Measurements from ENCODE around the gene GRAMD1B.
"Not testable (repeated sequence)": the region's sequence is repeated elsewhere in the genome, so short reads cannot be mapped to it uniquely, and the experiment has no call there.

Gene GRAMD1B

DNA sequence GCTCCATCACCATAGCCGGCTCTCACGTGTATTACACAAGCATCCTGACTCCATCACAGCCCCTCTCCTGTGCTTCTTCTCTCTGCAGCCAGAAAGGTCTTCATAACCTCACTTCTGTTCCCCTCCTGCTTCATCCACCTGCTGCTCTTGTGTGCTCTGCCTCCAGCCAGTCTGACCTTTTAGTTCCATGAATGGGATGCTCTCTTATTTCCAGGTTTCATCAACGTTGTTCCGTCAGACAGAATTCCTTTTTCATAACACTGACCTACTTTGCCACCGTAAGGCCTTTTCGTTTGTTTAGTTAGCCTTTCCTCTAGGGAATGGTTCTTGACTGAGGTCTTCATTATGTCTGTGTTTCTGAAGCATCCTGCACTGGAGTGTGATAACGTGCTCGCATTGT lies 18.8 kb downstream of the GRAMD1B start:
- no peak for DNase-seq

DNA sequence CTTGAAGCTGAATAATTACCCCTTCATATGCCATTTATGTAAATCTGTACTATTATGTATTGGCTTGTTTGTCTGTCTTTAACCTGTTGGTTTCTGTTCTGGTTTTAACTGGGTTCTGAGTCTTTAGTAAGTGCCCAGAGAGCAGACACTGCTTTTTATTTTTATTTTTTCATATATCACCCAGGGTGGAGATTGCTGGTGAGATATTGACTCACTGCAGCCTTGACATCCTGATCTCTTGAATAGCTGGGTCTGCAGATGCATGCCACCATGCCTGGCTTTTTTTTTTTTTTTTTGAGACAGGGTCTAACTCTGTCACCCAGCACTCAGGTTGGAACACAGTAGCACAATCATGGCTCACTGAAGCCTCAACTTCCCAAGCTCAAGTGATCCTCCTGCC lies 19.4 kb downstream of the GRAMD1B start:
- DNase-seq, result no peak

DNA sequence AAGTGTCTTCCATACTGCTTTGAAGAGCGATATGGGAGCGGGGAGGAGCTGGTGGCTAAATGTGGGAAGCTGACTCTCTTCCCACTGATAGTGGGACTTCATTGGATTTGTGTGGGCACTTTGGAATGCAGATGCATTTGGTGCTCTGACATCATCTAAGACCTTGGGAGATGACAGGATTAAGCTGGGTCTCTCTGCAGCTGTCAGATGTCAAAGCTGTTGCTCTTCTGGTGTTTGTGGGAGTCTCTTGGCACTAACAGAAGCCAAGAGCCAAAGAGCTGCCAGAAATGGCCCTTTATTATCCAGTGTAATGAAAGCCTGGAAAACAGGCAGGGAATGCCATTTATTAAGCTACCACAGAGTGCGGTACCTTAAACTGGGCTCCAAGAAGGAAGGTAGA lies 20.6 kb downstream of the GRAMD1B start:
- DNase-seq, result no peak

DNA sequence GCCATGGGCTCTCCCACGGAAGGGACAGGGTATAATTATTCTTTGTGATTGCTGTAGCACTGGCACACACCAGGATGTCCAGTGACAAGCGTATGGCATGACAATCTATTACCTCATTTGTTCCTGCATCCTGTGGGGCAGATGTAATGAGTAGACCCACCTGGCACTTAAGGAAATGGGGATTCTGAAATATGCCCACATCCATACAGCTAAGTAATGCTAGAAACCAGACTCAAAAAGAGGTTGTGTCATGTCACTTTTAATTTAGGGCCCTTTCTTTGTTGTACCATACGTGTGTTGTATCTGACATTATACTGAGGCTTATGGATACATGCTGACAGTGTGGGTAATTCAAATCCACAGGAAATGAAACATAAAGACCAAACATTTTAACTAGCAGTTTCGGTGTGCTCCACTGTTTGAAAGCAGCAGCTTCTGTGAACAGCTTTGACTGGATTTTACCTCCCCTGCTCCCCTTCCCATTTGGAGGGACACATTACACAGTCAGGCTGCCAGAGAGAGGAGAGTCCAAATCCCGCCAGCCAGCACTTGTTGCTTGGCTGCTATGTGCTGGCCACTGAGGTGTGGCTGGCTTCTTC lies 21.2 kb downstream of the GRAMD1B start:
- DNase-seq, result no peak

DNA sequence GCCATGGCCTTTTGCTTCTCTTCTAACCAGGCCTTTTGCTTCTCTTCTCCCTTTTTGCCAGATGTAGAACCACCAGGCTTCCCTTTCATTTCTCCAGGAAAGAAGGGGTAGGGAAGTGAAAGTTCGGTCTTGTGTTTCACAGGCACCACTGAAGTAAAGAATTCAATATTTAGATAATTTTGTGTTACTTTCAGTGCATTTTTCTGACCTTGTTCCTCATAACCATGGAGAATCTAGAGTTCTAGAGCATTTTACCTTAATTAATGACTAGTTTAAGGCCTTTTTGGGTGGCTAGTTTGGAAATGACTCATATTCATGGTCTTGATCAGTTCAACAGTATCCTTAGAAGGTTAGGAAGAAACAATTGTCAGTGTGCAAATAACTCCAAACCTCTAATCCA lies 22.7 kb downstream of the GRAMD1B start:
- DNase-seq, result no peak

DNA sequence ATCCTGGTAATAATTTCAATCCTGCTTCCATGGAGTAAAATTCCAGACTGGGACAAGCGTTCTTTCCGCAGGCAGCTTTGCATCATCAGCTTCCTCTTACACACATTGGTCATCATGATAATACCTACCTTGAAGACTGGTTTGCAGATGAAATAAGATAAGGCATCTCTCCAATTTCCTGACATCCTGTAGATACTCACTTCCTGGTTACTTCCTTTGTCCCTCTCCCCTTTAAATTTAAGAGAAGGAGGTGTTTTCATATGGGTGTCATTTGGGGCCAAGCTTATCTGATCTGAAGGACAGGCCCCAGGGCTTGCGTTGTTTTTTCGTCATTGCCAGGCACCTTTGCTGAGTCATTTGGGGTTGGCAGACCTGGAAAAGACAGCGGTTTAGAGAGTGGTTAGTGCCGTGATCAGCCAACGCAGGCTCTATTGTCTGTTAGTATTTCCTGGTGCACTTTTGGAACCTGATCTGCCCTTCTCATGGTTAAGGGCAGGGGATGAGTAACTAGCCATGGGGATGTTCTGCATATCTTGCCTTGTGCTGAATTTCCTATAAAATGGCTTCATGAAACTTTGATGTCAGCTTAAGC lies 24.1 kb downstream of the GRAMD1B start:
- DNase-seq, result no peak

DNA sequence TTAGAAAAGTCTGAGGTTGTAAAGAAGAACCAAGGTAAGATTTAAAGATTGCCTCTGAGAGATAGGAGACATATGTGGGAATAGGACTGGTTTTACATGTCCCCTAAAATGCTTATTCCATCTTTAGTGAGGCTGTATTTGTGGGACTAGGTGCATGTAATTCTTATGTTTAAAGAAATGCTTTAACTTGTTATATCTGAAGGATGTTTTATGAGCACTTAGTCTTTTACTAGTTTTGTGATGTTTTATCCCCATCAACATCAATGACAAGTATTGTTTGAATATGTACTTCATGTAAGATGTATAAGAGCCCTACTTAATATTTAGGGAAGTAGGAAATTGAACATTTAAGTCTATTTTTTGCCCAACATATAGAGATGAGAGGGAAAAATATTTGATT lies 24.7 kb downstream of the GRAMD1B start:
- no peak for DNase-seq

DNA sequence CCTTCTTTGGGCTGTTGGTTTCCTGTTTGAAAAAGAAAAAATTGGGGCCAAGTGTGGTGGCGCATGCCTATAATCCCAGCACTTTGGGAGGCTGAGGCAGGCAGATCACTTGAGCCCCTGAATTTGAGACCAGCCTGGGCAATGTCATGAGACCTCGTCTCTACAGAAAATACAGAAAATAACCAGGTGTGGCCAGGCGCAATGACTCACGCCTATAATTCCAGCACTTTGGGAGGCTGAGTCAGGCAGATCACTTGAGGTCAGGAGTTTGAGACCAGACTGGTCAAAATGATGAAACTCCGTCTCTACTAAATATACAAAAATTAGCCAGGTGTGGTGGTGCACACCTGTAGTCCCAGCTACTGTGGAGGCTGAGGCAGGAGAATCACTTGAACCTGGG lies 26.4 kb downstream of the GRAMD1B start:
- DNase-seq, result not testable (repeated sequence)

DNA sequence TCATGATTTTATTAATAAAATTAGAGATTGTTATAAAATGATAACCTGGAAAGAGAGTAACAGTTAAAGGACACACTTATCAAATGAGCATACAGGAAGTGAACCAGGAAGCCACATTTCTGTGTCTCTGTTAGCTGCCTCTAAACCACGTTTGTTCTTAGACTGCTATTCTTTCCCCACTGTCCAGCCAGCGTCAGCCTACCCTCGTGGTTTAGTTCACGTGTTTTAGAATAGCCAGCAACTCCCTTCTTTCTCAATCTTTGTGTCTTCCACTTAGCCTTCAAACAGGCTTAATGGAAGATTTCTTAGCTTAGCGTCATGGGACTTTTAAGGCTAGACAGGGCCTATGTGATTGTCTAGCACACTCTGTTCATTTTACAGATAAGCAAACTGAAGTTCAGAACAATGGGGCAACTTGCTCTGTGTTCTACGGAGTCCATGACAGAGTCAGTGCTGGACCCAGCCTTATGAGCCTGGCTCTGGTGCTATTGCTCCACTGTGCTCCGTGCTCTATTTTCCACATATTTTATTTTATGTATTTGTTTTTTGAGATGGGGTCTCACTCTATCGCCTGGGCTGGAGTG lies 27.2 kb downstream of the GRAMD1B start:
- no peak for DNase-seq

DNA sequence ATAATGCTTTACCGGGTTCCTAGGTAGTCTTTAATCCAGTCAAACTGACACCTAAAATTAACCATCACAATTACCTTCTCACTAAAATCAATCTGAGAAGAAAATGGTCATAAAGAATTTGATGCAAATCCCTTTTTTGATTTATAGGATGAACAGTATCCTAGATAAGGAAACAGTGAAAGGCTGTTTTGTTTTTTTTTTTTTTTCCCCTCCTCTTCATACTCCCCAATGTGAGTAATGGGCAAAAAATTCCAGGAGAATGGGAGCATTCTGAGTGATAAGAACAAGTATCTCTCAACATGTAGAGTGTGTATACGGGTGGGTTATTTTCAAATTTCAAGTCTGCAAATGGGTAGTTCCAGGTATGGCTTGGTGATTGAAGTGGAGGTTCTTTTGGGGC lies 28.4 kb downstream of the GRAMD1B start:
- no peak for DNase-seq

DNA sequence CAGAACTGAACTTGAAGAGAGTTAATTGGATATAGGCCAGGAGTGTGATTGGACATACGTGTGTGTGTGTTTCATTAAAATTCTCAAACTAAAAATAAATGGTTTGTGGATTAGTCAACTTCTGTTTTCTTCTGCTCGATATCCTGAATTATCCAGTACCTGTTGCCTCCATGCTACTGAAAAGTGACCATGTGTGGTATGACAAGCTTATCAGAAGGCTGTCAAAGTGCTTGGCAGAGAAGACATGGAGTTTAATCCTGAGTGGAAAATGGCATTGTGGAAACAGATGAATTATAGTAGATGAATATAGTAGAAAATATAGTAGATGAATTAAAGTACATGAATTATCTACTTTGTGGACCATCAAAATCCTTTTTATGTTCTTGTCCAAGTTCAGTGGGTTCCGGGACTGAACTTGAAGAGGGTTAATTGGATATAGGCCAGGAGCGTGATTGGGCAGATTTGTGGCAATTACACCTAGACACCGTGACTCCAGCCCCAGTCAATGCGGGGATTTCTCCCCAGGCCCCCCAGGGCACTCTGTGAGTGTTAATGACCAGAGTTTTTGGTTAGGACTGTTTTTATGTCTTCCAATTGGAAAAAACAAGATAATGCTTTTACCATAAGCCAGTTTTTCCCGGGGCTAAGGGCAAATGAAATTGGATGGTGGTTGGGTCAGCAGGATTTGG lies 30.1 kb downstream of the GRAMD1B start:
- no peak for DNase-seq

DNA sequence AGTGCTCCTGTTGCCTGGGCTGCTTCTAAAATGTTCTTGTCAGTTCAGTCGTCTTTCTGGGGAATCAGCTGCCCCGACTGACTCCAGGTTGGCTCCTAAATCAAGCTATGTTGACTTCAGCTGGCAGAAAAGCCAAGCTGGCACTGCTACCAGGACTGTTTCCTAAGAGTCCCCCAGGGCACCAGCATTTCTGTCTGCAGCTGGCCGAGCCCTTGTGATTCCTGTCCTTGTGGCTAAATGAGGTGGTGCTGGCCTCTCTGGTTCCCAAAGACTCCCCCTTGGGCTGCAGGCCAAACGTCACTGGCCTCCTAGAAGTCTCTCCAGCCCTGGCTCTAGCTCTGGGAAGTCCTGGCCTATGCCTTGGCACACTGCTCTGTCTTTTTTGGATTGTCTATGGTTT lies 31.1 kb downstream of the GRAMD1B start:
- DNase-seq, result no peak

DNA sequence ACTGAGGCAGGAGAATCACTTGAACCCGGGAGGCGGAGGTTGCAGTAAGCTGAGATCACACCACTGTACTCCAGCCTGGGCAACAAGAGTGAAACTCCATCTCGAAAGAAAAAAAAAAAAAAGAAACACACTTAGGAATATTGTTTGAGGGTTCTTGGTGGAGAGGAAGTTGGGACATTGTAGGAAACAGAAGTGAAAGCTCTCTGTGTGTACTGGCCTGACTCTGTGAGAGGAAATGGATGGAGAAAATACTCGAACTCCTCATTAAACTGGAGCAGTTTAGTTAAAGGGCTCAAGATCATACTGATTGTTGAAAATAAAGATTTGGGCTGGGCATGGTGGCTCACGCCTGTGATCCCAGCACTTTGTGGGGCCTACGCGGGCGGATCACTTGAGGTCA lies 35.6 kb downstream of the GRAMD1B start:
- DNase-seq, result not testable (repeated sequence)

DNA sequence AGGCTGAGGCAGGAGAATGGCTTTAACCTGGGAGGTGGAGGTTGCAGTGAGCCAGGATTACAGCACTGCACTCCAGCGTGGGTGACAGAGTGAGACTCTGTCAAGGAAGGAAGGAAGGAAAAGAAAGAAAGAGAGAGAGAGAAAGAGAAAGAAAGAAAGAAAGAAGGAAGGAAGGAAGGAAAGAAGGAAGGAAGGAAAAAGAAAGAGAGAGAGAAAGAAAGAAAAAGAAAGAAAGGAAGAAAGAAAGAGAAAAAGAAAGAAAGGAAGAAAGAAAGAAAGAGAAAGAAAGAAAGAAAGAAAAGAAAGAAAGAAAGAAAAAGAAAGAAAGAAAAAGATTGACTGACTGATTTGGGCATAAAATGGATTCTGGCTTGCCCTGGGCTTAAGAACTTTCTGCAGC lies 36.1 kb downstream of the GRAMD1B start:
- not testable (repeated sequence) for DNase-seq

DNA sequence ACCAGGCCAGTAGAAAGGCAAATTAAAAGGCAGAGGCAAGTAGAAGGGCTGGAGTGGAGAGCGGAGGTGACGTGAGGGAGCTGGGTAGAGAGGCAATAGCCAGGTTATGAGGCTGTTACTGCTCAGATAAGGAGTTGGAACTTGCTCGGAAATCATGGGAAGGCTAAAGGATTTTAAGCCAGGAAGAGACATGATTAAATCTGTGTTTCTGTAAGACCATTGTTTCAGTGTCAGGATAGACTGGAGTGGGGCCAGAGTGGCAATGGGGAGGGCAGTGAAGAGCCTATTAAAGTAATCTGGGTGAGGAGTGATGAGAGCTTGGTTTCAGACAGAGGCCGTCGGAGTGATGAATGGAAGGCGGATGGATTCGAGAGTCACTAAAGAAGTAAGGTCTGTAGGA lies 39.0 kb downstream of the GRAMD1B start:
- DNase-seq, result no peak

DNA sequence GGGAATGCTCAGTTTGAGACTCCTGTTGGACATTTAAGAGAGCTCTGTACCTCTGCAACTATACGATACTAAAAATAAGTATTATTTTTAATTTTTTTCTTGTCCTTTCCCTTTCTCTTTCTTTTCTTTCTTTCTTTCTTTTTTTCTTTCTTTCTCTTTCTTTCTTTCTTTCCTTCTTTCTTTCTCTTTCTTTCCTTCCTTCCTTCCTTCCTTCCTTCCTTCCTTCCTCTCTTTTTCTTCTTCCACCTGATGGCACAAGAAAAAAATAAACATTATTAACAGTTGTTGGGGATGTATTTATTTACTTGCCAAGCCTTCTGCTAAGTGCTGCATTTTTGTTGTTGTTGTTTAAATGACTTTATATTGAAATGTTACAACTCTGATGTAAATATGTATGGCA lies 39.5 kb downstream of the GRAMD1B start:
- no peak for DNase-seq

DNA sequence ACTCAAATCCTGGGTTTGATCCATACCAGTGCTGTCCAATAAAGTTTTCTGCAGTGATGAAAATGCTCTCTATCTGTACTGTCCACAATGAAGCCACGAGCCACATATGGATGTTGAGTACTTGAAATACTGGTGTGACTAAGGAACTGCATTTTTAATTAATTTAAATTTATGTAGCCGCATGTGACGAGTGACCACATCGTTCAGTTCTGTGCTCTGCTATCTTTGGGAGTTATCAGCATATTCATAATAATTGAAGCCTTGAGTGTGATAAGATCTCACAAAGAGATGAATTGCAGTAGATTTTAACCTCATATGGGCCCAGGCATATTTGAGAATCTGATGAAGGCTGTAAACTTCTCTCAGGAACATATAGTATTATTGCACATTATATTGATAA lies 40.8 kb downstream of the GRAMD1B start:
- DNase-seq, result no peak

DNA sequence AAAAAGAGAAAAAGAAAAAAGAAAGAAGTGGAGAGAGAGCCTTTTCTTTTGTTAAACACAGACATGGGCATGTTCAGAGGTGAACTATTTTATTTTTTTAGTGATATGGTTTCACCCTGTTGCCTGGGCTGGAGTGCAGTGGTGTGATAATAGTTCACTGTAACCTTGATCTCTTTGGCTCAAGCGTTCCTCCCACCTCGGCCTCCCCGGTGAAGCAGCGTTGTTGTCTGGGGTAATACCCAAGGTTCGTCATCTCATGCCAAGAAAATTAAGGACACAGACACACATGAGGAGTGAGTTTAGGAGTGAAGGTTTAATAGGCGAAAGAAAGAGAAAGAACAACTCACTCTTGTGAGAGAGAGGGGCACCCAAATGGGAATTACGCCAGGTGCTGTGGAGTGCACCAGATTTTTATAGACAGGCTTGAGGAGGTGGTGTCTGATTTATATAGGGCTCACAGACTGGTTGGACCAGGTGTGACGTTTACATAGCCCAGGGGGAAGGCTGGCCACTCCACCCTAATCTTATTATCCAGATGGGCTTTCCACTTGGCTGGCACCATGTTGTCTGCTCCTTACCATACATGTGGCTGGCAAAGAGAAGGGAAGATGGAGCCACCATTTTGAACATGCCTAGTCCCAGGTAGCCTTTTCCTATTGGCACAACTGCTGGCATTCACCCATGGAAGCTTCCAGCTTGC lies 42.3 kb downstream of the GRAMD1B start:
- no peak for DNase-seq

DNA sequence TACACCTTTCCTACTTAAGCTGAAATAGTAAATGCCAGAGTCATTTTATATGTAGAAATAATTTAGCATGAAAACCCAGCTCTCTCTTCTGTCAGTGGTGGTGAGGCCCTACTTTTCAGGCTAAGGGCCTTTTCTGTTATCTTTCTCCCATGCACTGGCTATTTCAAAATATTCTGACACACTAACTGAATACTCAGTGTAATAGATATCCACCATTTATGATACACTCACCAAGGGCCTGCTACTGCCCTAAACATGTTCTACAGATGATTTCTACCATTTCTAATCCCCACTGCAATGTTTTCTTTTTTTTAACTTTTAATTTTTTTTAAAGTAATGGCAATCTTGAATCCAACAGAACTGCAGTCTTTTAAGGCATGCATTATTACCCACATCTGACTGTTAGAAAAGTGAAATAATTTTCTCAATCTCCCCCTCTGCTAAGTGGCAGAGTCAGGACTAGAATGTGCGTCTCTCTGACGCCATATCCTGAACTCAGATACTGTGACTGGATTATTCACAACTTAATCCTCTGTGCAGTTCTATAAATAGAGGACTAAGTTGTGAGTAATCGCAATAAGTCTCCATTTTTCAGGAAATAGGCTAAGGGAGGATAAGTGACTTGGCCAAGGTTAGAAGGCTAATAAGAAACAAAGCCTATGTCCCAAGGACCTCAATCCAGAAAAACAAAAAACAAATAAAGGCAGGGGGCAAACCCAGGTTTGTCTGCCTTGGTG lies 44.0 kb downstream of the GRAMD1B start:
- no peak for DNase-seq

DNA sequence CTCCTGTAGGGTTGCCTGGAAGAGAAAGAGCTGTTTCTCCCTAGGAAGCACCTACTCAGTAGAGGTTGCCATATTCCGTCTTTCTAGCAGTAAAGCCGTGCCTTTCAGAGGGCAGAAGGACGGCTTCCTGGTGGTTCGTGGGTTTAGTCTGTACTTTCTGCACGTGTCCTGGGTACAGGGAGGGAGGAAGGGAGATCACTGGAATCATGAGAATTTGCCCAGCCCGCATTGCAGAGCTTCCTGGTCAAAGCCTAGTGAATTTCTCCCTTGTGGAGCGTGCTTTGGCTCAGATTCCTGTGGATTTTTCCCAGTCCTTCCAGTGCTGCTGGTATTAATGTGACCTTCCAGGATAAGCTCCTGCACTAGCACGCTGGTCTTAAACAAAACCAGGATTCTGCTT lies 44.9 kb downstream of the GRAMD1B start:
- no peak for DNase-seq

DNA sequence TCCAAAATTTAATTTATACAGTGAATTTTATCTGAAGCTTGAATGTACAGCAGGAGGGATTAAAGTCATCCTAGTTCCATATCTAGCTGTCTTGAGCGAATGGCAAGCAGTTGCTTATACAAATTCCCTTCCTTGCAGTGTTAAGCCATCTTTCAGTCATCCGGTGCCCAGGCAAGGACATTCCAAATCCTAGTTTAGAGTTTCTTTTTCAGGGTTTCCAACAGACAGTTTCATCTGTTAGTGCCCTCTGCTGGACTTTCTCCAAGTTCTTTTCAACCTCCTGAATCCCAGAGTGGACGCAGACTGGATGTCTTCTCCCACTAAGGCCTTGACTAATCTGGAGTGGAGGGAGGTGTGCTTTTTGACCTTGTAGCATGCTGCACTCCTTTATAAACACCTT lies 45.4 kb downstream of the GRAMD1B start:
- DNase-seq, result no peak

DNA sequence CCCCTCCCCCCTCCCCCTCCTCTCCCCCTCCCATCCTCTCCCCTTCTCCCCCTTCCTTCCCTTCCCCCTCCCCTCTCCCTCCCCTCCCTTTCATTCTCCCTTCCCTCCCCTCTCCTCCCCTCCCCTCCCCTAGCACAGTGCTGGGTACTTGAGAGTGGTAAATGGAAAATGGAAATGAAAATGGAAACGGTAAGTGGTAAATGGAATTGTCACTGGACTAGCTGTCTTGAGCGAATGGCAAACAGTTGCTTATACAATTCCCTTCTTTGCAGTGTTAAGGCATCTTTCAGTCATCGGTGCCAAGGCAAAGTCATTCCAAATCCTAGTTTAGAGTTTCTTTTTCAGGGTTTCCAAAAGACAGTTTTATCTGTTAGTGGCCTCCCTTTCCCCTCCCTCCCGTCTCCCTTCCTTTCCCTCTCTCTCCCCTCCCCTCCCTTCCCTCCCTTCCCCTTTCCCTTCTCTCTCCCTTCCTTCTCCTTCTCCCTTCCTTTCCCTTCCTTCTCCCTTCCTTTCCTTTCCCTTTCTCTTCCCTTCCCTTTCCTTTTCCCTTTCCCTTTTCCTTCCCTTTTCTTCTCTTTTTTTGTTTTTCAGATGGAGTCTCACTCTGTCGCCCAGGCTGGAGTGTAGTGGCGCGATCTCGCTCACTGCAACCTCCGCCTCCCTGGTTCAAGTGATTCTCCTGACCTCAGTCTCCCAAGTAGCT lies 47.3 kb downstream of the GRAMD1B start:
- no peak for DNase-seq
